ENCODE measurements around the gene TSPEAR. TPM values are rescaled to one million over a fixed set of nuclear protein-coding genes. Genes with fewer than 3 reads are reported as not detected.
"Not testable (repeated sequence)": the region's sequence is repeated elsewhere in the genome, so short reads cannot be mapped to it uniquely, and the experiment has no call there.

The TSPEAR gene
- total RNA-seq, 4 donors from 2014 or later = 0.18 to 0.69 (median 0.51) TPM; not detected in 1

GRCh38 chr21:44582055-44582454 is 129.3 kb downstream of the TSPEAR start:
- H3K4me1 ChIP-seq = no peaks in the 10 kb centered on the region
- no peaks in the 10 kb centered on the region for H3K9me3 ChIP-seq
- DNase-seq = no peak
- H3K4me3 ChIP-seq = no peak overlapping the region
- no peak for TF ChIP-seq CTCF (IDR thresholded peaks at IDR 0.05)
- no peak for TF ChIP-seq POLR2A (IDR thresholded peaks at IDR 0.05)
- no peak overlapping the region for H3K27ac ChIP-seq
- no peaks in the 10 kb centered on the region for H3K36me3 ChIP-seq
- H3K27me3 ChIP-seq = peaks cover 0 to 4% of the 10 kb centered on the region in 2 donors
- intact Hi-C loops (cut with DNase I; ENCODE audit: low total_unique reads) = no loop called here

GRCh38 chr21:44581158-44581557 is 130.2 kb downstream of the TSPEAR start:
- H3K27ac ChIP-seq = no peak overlapping the region
- no peaks in the 10 kb centered on the region for H3K4me1 ChIP-seq
- TF ChIP-seq CTCF (IDR thresholded peaks at IDR 0.05) (no peak), POLR2A (IDR thresholded peaks at IDR 0.05) (no peak)
- H3K4me3 ChIP-seq = no peak overlapping the region
- intact Hi-C loops (cut with DNase I; ENCODE audit: low total_unique reads) = no loop called here
- H3K9me3 ChIP-seq = no peaks in the 10 kb centered on the region
- no peak for DNase-seq
- H3K36me3 ChIP-seq = no peaks in the 10 kb centered on the region
- peaks cover 0 to 4% of the 10 kb centered on the region in 2 donors for H3K27me3 ChIP-seq

GRCh38 chr21:44580231-44580821 is 131.0 kb downstream of the TSPEAR start, which contains the start of gene KRTAP10-5:
Gene KRTAP10-5, minus strand, starts transcription at chr21:44580604. Its CDS starts 26 bp downstream, at chr21:44580578.
- H3K27ac ChIP-seq; H3K4me1 ChIP-seq; intact Hi-C loops (cut with DNase I; ENCODE audit: low total_unique reads); DNase-seq; H3K4me3 ChIP-seq; H3K36me3 ChIP-seq; H3K9me3 ChIP-seq; H3K27me3 ChIP-seq: not testable (repeated sequence)

GRCh38 chr21:44579833-44580144 is 131.6 kb downstream of the TSPEAR start:
- TF ChIP-seq CTCF (IDR thresholded peaks at IDR 0.05) = no peak
- TF ChIP-seq POLR2A (IDR thresholded peaks at IDR 0.05) = no peak
- Histone ChIP-seq H3K4me1 (no peaks in the 10 kb centered on the region), H3K9me3 (no peaks in the 10 kb centered on the region), H3K27ac (no peak overlapping the region), H3K4me3 (no peak overlapping the region), H3K36me3 (no peaks in the 10 kb centered on the region), H3K27me3 (peaks cover 0 to 4% of the 10 kb centered on the region in 2 donors)
- intact Hi-C loops (cut with DNase I; ENCODE audit: low total_unique reads) = no loop called here
- DNase-seq = no peak

- H3K27me3 ChIP-seq = peaks cover 0 to 3% of the 10 kb centered on the region in 2 donors
Measured at GRCh38 chr21:44579056-44579832, 132.1 kb downstream of the TSPEAR start.

More at GRCh38 chr21:44579056-44579832, 132.1 kb downstream of the TSPEAR start:
- Histone ChIP-seq H3K27ac (no peak overlapping the region), H3K9me3 (no peaks in the 10 kb centered on the region), H3K36me3 (no peaks in the 10 kb centered on the region), H3K4me3 (no peak overlapping the region), H3K4me1 (no peaks in the 10 kb centered on the region)
- no peak for DNase-seq
- TF ChIP-seq CTCF (IDR thresholded peaks at IDR 0.05) = no peak
- TF ChIP-seq POLR2A (IDR thresholded peaks at IDR 0.05) = no peak
- intact Hi-C loops (cut with DNase I; ENCODE audit: low total_unique reads) = no loop called here
